NK-92 (cell line): ENCODE results near the gene ADAMTS13.

ENCODE experiments used
- DNase-seq: peaks from one replicate; lab custom pipeline; 2025; ENCODE audit not compliant: unreplicated experiment; lab: John Stamatoyannopoulos, UW

The ADAMTS13 gene

DNA sequence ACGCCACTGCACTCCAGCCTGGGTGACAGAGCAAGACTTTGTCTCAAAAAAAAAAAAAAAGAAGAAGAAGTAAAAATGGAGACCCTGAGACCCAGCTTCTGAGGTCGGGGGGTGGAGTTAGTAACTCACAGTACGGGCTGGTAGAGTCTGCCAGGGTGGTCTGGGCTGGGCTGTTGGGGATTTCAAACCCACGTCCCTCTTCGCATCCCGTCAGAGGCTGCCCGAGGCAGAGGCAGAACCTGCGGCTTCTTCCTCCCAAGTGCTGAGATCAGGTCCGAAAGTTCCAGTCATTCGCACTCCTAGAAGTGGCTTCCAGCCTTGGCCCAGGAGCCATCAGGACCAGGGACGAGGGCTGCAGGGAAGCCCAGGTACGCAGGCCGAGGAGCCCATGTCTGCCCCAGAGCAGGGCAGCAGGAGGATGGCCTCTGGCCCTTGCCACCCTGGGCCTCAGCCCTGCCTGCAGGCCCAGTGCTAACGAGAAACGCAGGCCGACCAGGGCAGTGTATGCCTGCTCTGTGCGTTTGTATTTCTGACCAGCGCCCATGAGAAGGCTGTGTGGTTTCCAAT is 66.6 kb downstream of the ADAMTS13 start:
- DNase-seq = no peak

DNA sequence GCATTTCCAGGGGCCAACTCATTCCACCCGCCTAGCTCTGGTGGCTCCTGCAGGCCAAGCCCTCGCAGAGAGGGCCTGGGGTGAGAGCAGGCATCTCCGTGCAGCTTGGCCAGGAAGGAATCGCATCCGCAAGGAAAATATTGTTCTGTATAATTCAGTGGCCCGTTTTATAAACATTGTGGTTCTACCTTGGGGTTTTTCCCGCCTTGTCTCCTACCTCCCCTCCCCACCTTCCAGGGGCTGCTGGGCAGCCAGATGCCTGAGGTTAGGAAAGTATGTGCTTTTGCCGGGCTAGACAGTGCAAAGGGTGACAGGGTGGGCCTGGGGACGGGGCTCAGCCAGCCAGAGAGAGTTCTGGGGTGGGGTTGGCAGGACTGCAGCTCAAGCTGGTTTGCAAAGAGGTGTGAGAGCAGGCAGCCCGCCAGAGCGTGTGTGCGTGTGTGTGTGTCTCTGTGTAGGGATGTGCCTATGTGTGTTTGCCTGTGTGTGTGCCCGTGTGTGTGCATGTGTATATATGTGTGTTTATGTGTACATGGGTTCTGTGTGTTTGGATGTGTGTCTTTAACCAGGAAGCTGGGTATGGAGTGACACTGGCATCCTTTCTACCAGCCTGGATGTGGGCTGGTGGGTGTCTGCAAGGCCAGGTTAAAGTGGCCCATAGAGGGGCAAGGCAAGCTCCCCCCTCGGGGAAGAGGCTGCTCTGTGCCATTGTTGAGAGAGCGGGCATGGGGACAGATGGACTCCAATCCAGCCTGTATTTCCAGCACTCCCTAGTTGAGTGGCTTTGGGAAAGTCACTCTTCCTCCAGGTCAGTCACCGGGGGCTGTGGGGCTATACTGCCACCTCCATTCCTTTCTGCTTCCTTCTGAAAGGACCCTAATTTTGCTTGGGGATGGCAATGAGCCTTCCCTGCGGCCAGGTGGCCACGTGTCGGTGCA is 67.4 kb downstream of the ADAMTS13 start:
- DNase-seq = no peak

DNA sequence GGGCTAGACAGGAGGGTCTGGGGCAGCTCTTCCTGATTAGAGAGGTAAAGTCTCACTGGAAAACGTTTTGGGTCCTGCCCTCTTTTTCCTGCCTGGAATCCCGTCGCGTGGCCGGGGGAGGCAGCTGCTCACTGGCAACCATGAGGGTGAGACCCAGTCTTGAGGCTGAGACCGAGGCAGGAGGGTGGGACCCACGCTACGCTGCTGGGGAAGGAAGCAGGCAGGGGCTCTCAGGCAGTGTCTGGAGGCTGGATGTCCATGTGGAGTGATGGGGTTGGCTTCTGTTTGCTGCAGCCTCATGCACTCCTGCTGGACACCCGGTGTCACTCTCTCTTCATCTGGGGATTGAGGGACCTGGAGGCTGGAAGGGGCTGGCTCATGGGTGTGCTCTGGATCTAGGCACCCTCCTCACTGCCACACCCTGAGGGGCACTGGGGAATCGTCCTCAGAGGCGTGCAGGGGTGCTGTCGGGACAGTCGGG is 68.1 kb downstream of the ADAMTS13 start:
- DNase-seq = no peak

DNA sequence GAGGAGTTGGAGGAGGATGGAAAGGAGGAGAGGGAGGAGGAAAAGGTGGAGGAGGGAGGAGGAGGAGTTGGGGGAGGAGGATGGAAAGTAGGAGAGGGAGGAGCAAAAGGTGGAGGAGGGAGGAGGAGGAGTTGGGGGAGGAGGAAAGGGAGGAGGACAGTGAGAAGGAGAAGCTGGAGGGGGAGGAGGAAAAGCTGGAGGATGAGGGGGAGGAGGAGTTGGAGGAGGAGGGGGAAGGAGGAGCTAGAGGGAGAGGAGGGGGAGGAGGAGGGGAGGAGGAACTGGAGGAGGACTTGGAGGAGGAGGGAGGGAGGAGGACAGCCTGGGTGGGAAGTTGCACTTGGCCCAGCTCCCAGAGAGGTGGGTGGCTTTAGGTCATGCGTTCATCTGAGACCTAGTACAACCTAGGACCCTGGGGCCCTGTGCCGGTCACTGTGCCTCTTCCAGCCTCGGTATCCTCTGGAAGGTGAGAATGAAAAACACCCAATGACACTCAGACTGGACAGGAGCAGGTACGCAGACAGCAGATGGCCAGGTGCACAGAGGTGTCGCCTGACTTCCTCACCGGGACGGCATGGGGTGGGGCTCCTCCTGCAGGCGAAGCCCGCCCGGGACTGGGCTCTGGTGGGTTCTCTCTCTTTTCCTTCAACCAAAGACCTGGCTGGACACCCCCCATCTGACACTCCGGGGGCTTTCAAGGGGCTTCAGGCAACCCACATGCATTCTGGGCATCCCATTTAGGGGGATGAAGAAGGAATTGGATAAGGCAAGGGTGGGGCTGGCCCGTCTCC is 68.9 kb downstream of the ADAMTS13 start:
- no peak for DNase-seq

DNA sequence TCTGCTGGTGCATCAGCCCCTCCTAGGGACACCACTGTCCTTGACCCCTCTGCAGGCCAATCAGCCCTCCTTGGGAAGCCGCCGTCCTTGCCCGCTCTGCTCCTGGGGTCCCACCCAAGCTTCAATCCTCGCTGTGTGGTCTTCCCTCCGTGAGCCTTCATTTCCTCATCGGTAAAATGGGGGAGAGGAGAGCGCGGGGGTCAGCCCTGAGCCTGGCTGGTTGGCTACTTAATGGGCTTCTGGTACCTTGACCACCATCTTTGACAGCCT is 69.4 kb downstream of the ADAMTS13 start:
- no peak for DNase-seq

DNA sequence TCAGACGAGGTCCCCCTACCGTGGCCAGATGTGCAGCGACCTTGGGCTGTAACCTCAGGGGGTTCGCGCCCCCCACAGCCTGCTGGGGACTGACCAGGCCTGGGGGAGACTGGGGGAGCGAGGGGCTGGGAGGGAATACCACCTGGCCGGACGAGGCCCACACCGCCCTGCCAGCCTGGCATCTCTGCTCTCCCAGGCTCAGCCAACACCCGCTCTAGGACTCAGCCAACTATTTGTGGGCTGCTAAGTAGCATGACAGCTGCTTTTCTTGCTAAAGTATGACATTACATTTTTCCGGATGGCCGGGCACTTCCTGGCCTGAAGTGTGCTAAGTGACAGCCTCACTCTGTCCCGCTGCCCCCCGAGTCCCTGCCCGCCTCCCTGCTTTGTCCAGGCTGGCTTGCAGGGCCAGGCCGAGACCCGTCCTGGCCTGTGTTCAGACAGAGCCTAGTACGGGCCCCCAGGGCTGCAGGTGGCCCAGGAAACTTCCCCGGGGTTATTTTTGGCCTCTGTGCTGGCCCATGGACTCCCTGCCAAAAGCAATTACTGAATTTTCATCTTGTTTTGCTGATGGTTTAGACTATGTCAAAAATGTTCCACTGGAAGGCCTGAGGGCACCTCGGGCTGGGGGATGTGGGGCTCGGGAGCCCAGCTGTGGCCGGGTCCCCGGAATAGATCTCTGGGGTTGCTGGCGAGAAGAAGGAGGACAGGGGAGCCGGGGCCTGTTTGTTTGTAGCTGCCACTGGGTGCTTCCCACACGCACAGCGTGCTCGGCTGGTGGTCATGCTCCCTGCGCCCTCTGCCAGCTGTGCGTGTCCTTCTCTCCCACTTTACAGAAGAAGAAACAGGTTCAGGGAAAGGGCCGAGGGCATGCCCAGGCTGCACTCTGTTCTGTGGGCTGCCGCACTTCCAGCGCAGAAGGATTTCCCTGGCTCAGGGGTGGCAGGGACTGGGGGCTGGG is 70.2 kb downstream of the ADAMTS13 start:
- DNase-seq = no peak

DNA sequence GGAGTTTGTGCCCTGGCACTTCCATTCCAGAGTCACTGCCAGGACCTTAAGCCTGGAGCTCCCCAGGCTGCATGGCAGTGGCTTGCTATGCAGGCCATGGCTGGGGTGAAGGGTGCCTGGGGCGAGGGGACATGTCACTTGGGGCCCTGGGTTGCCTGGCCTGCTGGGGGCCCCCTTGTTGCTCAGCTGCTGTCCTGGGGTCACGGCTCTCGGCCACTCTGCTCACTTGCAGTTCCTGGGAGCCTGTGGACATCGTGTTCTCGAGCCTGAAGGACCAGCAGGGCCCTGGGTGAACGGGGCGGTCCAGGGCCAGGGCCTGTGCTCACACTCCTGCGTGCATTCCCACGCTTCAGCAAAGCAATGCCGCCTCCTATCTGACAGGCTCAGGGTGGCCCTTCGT is 71.3 kb downstream of the ADAMTS13 start:
- no peak for DNase-seq

DNA sequence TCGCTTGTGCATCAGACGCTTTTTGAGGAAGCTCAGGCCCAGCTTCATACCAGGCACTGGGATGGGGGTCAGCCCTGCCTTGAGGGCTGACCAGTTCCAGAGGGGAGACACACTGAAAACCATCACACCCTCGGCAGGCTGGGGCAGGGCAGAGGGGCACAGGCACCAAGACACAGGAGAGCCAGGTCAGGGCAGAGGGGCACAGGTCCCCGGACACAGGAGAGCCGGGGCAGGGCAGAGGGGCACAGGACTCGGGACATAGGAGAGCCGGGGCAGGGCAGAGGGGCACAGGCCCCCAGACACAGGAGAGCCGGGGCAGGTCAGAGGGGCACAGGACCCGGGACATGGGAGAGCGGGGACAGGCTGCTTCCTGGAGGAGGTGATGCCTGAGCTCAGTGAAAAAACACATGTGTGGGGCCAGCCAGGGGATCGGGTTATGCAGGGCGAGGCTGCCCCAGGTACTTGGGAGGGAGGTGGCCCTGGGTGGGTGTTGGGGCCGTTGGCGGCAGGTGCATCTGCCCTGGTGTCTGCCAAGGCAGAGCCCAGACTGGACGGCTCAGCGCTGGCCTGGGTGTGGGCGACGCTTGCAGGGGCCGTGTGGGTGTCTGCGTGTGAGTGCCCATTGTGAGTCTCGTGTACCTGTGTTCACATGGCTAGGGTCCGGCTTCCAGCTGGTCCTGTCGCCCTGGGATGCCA is 71.8 kb downstream of the ADAMTS13 start:
- DNase-seq = no peak

DNA sequence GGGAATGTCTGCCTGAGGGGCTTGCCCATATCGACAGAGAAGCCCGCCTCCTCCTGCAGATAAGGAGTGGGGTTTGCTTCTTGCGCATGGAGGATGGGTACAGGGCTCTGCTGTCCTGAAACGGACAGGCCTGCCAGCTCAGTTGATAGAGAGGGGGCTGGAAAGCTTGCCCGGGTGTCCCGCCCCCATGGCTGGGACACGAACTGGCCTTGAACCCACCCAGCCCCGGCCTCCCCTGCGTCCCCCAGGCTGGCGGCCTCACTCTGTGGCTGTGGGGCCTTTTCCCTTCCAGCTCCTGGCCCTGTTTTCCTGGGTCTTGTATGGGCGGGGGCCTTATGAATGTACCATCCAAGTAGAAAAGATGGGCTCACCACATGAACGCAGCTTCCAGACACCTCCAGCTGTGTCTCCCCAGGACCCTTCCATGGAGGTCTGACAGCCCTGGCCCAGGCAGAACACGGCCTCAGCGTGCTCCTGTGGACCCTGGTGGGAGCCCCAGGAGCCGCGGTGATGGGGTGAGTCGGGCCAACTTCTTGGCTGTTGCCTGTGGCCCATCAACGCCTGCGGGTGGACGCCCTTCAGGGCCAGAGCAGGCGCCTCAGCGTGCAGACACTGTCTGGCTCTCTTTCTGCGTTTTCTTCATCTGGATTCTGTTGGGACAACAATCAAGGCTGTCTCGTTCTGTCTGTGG is 72.6 kb downstream of the ADAMTS13 start:
- DNase-seq = no peak

DNA sequence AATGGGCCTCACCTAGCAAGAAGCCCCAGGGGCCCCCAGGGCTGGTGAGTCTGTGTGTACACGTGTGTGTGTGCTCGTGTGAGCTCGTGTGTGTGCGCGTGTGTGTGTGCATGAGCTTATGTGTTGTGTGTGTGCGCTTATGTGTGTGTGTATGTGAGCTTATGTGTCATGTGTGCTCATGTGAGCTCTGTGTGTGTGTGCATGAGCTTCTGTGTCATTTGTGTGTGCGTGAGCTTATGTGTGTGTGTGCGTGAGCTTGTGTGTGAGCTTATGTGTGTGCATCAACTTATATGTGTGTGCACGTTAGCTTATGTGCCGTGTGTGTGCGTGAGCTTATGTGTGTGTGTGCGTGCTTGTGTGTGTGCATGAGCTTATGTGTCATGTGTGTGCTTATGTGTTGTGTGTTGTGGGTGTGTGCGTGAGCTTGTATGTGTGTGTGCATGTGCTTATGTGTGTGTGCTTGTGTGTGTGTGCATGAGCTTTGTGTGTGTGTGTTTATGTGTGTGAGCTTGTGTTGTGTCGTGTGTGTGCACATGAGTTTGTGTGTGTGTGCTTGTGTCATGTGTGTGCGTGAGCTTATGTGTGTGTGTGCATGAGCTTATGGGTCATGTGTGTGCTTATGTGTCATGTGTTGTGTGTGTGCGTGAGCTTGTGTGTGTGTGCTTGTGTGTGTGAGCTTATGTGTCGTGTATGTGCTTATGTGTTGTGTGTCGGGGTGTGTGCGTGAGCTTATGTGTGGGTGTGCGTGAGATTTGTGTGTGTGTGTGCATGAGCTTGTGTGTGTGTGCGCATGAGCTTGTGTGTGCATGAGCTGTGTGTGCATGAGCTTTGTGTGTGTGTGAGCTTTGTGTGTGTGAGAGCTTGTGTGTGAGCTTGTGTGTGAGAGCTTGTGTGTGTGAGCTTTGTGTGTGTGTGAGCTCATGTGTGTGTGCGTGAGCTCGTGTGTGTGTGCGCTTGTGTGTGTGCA is 73.4 kb downstream of the ADAMTS13 start:
- DNase-seq = no peak

DNA sequence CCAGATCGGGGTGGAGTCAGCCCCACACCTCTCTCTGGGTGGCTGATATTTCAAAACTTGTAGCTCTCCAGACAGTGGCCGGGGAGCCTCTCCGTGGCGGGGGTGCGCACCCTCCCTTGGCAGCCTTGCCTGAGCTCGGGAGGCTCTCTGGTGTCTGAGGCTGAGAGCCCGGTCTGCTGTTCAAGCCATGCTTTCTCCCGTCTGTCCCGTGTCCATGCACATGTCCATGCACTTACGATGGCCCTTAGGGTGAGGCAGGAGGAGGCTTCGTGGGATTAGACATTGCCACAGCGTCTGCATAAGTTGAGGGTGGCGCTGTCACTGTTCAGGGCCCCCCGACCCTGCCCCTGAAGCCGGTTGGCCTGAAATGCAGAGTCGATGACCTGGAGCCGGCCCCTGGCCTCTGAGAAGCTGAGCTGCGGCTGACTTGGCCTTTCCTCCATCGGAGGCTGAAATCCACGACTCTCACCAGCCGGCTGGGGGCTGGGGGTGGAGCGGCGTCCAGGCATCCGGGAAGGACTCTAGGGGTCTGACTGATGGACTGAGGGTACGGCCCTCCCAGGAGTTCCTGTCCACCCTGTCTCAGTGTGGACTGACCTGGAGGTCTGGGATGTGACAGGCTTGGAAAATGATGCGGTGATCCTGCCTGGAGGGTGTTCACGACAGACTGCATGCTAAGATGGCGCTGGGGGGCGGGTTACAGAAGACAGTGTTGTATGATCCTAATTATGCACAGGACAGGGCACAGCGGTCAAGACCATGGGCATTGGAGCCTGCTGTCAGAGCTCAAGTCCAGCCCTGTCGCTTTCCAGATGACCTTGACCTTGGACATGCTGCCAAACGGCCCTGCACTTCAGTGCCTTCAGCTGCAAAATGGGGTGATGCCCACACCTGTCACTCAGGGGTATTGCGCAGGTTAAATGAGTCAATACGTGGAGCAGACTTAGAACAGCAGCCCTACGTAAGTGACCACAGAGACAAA is 75.0 kb downstream of the ADAMTS13 start:
- DNase-seq = no peak

DNA sequence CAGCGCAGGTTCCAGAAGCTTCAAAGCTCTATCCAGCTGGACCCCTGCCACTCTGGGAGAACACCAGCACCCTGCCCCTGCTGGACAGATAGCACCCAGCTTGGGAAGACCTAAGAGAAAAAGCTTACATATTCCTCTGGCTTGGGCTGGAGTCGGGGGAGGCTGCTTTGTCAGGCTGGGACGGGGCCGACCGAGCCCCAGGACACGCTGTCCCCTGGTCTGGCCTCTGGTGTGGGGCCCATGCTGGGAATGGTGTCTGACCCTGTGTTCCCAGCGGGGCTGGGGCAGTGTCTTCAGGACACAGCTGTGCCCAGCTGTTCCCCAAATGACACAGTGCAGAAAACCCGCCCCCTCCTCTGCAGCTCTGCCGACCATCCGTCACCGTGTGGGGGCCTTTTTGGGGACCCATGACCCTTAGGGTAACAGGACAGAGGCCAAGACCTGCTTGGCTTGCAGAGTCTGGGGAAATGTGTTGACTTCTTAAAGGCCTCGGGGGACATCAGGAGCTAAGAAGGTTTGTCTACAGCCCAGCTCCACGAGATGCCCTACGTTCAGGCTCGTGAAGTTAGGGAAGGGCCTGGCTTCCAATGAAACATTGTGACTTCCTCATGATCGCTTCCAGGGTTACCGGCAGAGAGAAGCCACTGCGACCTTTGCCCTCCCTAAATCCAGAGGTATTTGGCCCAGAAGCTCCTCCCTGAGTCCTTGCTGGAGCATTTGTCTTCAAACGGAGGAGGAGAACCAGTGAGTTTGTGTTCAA is 77.1 kb downstream of the ADAMTS13 start:
- DNase-seq = no peak

DNA sequence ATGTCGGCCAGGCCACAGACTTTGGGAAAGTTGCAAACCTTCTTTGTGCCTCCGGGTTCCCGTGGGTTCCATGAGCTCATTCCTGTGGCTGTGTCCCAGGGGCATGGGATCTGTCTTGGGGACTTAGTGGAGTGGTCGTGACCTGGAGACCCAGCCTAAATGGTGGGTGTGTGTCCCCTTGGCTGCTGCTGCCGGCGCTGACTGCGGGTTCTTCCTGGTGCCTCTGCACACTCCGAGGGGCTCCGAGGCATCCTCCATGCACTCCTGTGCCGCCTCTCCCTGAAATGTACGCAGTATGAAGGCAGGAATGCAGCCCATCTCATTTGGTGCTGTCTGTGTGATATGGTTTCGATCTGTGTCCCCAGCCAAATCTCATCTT is 77.7 kb downstream of the ADAMTS13 start:
- DNase-seq = no peak

DNA sequence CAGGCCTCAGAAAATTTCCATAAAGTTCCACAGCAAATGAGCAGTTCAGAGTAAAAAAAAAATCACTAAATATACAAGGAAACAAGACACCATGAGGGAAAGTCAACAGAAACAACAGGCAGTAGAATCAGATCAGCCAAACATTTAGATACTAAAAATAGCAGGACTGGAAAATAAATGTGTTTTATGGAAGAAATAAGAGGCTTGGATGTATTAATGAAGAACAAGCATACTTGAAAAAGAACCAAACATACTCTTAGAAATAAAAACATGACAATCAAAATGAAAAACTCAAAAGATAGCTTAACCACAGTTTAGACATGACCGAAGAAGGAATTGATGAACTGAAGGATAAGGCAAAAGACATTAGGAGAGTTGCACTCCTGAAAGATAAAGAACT is 79.9 kb downstream of the ADAMTS13 start:
- no peak for DNase-seq

DNA sequence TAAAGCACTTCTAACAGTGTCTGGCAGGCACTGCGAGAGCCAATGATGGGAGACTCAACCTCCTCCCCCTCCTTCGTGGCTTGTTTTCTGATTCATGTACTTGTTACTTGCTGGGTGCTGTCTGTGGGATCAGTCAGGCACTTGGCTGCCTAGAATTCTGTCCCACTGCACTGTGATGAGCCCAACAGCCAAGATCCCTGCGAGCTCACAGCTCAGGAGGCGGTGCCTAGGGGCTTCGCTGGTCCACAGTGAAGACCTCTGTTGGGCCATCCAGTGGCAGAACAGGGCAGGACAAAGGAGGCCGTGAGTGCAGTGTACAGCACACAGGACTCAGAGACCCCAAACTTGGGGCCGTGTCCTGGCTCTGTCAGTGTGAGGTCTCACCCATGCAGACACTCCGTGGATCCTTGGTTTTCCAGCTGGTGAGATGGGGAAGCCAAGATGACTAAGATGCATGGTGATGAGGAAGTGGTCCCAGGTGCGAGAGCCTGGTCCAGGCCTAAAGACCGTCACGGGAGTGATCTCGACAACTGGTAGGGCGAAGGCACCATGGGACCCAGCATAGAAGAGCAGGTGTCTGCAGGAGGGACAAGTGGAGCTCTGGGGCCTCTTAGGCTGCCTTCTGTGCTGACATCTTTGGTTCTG is 83.1 kb downstream of the ADAMTS13 start:
- no peak for DNase-seq
